HepG2 (cell line): ENCODE data around the gene NSMCE4A. TPM values are rescaled to one million over a fixed set of nuclear protein-coding genes. Genes with fewer than 3 reads are reported as not detected.

Experiments
- AFF4 ChIP-seq: sonication (generic); formaldehyde crosslinking; IDR thresholded peaks from 2 replicates; pipeline ENCODE4 v1.4.0; 2020; ENCODE audit warnings: missing genetic modification reagents
- BCL6 ChIP-seq: IDR thresholded peaks from 2 replicates; pipeline ENCODE4 v1.6.1; 2016; ENCODE audit warnings: missing genetic modification reagents, missing compliant biosample characterization
- FOXK1 ChIP-seq: sonication (generic); formaldehyde crosslinking; IDR thresholded peaks from 2 replicates; pipeline ENCODE4 v1.4.0; 2020; ENCODE audit warnings: low read depth, missing genetic modification reagents, borderline replicate concordance
- GPBP1L1 ChIP-seq: sonication (generic); formaldehyde crosslinking; IDR thresholded peaks from 2 replicates; pipeline ENCODE4 v1.5.0; 2020; ENCODE audit warnings: mild to moderate bottlenecking, missing genetic modification reagents
- HNRNPH1 ChIP-seq: fragments of 200-400 bp; formaldehyde crosslinking; optimal IDR thresholded peaks from 2 replicates; pipeline ENCODE3; 2017; ENCODE audit warnings: mild to moderate bottlenecking, low read depth, low read length
- KLF6 ChIP-seq: IDR thresholded peaks from 2 replicates; pipeline ENCODE4 v1.8.0; 2016; ENCODE audit warnings: missing biosample characterization, missing genetic modification reagents
- MIER2 ChIP-seq: IDR thresholded peaks from 2 replicates; pipeline ENCODE4 v1.6.1; 2016; ENCODE audit warnings: missing biosample characterization, missing genetic modification reagents
- PAXIP1 ChIP-seq: sonication (generic); formaldehyde crosslinking; conservative IDR thresholded peaks from 2 replicates; pipeline ENCODE4 v1.4.0; 2020; ENCODE audit warnings: mild to moderate bottlenecking, missing genetic modification reagents, moderate library complexity
- SOX13 ChIP-seq, 3 experiments: fragments of 450-650 bp in 1 of 3; sonication (generic) in 1 of 3; formaldehyde crosslinking in 1 of 3; IDR thresholded peaks in 2 of 3; conservative IDR thresholded peaks in 1 of 3; 2 replicates each; pipeline versions ENCODE4 v1.5.0 to v1.6.1; 2016 to 2020; ENCODE audit warnings: antibody characterized with exemption in 1 of 3, mild to moderate bottlenecking in 1 of 3, missing compliant biosample characterization in 1 of 3, missing genetic modification reagents in 1 of 3, moderate library complexity in 1 of 3
- SP4 ChIP-seq: sonication (generic); formaldehyde crosslinking; IDR thresholded peaks from 2 replicates; pipeline ENCODE4 v1.8.1; 2023; ENCODE audit warnings: mild to moderate bottlenecking, missing genetic modification reagents
- ZKSCAN1 ChIP-seq: fragments of 150-350 bp; IDR thresholded peaks from 2 replicates; pipeline ENCODE4 v1.6.1; 2014; ENCODE audit warnings: low read length
- ZNF367 ChIP-seq: sonication (generic); formaldehyde crosslinking; IDR thresholded peaks from 2 replicates; pipeline ENCODE4 v1.4.0; 2020; ENCODE audit warnings: missing genetic modification reagents, borderline replicate concordance
- ZNF574 ChIP-seq: sonication (generic); formaldehyde crosslinking; IDR thresholded peaks from 2 replicates; pipeline ENCODE4 v1.4.0; 2020; ENCODE audit warnings: missing genetic modification reagents
- ZSCAN5A ChIP-seq: sonication (generic); formaldehyde crosslinking; IDR thresholded peaks from 2 replicates; pipeline ENCODE4 v1.8.0; 2022; ENCODE audit warnings: mild to moderate bottlenecking, missing genetic modification reagents, borderline replicate concordance
- polyA plus RNA-seq, 8 experiments: library from polyadenylated mRNA; depleted of rRNA in 3 of 8; stranded (reverse) in 7 of 8; unstranded in 1 of 8; fragments of >200 nt; fragmentation: Illumina TruSeq in 4 of 8; extraction: Trizol in 4 of 8; gene quantifications; 2 replicates each; pipeline versions ENCODE4 v1.2.1 to v1.2.3, GENCODE V29; 2011 to 2016; ENCODE audit warnings: low read depth in 4 of 8, missing spikeins in 1 of 8, mixed read lengths in 1 of 8; ENCODE audit not compliant: insufficient read depth in 1 of 8
- total RNA-seq, 5 experiments: library from RNA; depleted of rRNA; stranded (reverse); fragments of >200 nt; fragmentation: Illumina TruSeq; extraction: Trizol; gene quantifications; 2 replicates each; pipeline ENCODE4 v1.2.3, GENCODE V29; 2016; ENCODE audit warnings: low read depth in 1 of 5

The NSMCE4A gene
- total and polyA plus RNA-seq, 2 of the 13 experiments (the other 11 are each of a cell fraction or from before 2014, with no cell fraction given), result 61.1 to 91.6 TPM

GRCh38 chr10:121974019-121974534 is 940 bp downstream of the NSMCE4A start (continued):
- TF ChIP-seq ZSCAN5A, result no peak
- no peak for TF ChIP-seq SOX13 (IDR thresholded peaks at IDR 0.05)
- TF ChIP-seq SOX13 (CRISPR knock-in tag; conservative IDR thresholded peaks at IDR 0.05 in 1 of 2, IDR thresholded peaks at IDR 0.05 in 1 of 2), result 0 out of 4 replicates have a peak, but pooled peaks of 1 of the 2 experiments have one; percentile 36
- 0 out of 2 replicates have a peak, but pooled peaks have one; percentile 6 for TF ChIP-seq BCL6 (CRISPR knock-in tag)
- no peak for TF ChIP-seq AFF4
- TF ChIP-seq ZNF574 (CRISPR knock-in tag), result no peak
- no peak for TF ChIP-seq ZNF367 (CRISPR knock-in tag)
- no peak for TF ChIP-seq ZKSCAN1
- TF ChIP-seq GPBP1L1 (CRISPR knock-in tag), result no peak
- TF ChIP-seq KLF6 (CRISPR knock-in tag), result no peak
- TF ChIP-seq HNRNPH1, result no peak
- TF ChIP-seq SP4 (CRISPR knock-in tag), result 0 out of 2 replicates have a peak, but pooled peaks have one; percentile 16
- TF ChIP-seq PAXIP1 (CRISPR knock-in tag), result no peak
- no peak; the same call in 1 of the 2 replicates for TF ChIP-seq MIER2
- no peak for TF ChIP-seq FOXK1 (CRISPR knock-in tag)
